Sigmoid colon (tissue), 7 donors: ENCODE results near the gene CUL9. TPM values are rescaled to one million over a fixed set of nuclear protein-coding genes. Genes with fewer than 3 reads are reported as not detected.

Experiments
- DNase-seq: peaks from one replicate; pipeline ENCODE4 v3.0.0-alpha.2; 2019
- H3K27ac ChIP-seq, 4 donors: fragments of 200-600 bp; sonication (generic); one replicate each; pipeline ENCODE4 v1.5.1; 2016 to 2019; ENCODE audit warnings: mild to moderate bottlenecking in 1 of 4
- H3K27me3 ChIP-seq, 3 donors: fragments of 200-600 bp; sonication (generic); one replicate each; pipeline ENCODE4 v1.5.1; 2019; ENCODE audit warnings: mild to moderate bottlenecking in 1 of 3
- H3K36me3 ChIP-seq, 4 donors: fragments of 200-600 bp; sonication (generic); one replicate each; pipeline ENCODE4 v1.5.1; 2016 to 2019
- H3K4me1 ChIP-seq, 4 donors: fragments of 200-600 bp; sonication (generic); one replicate each; pipeline ENCODE4 v1.5.1; 2017 to 2019
- H3K4me3 ChIP-seq, 4 donors: fragments of 200-600 bp; sonication (generic); one replicate each; pipeline ENCODE4 v1.5.1; 2017 to 2019; ENCODE audit warnings: mild to moderate bottlenecking in 2 of 4, moderate library complexity in 1 of 4
- H3K9me3 ChIP-seq, 4 donors: fragments of 200-600 bp in 3 of 4; sonication (generic) in 3 of 4; one replicate each; pipeline versions ENCODE4 v1.5.1 to v1.6.1; 2013 to 2019
- CTCF ChIP-seq, 4 experiments: fragments of 450-650 bp in 3 of 4; fragments of 200-600 bp in 1 of 4; IDR thresholded peaks; one replicate each; pipeline ENCODE4 v1.5.1; 2016 to 2019; ENCODE audit warnings: antibody characterized with exemption in 4 of 4, mild to moderate bottlenecking in 3 of 4, moderate library complexity in 2 of 4
- EP300 ChIP-seq, 4 donors: sonication (generic); formaldehyde crosslinking; IDR thresholded peaks; one replicate each; pipeline ENCODE4 v1.6.1; 2017; ENCODE audit warnings: antibody characterized with exemption in 4 of 4
- POLR2A ChIP-seq, 2 donors: fragments of 450-650 bp; IDR thresholded peaks; one replicate each; pipeline ENCODE4 v1.6.1; 2016; ENCODE audit warnings: antibody characterized with exemption in 2 of 2, mild to moderate bottlenecking in 2 of 2, moderate library complexity in 2 of 2
- POLR2AphosphoS5 ChIP-seq, 4 donors: sonication (generic); formaldehyde crosslinking; IDR thresholded peaks; one replicate each; pipeline ENCODE4 v1.6.1; 2017; ENCODE audit warnings: antibody characterized with exemption in 4 of 4
- WGBS, 2 donors: extraction: QIAGEN DNeasy Blood & Tissue Kit; methylation state at CpG; one replicate each; pipeline ENCODE4 v1.1.7; 2013; 5-methylcytosine and 5-hydroxymethylcytosine counted together
- intact Hi-C: fragments of 100-400 bp; cut with DNase I; formaldehyde crosslinking; loops from one replicate; pipeline ENCODE4 v1.15.1; 2023
- polyA plus RNA-seq, 3 donors: library from polyadenylated mRNA; stranded (reverse); fragments of 200-250 nt; gene quantifications; one replicate each; pipeline ENCODE4 v1.2.3, GENCODE V29; 2013
- total RNA-seq, 4 donors: library from RNA; depleted of rRNA; stranded (reverse); fragments of >200 nt; gene quantifications; one replicate each; pipeline ENCODE4 v1.1.0, GENCODE V29; 2016
- donor health status: healthy with polysubstance abuse.
- donor health status: Bipolar disorder and iron deficiency.
- donor health status: healthy.

CUL9 gene
- total and polyA plus RNA-seq, 7 donors = 5.1 to 49.6 (median 28.2) TPM

GRCh38 chr6:43258180-43258579 is 76.2 kb downstream of the CUL9 start:
- Histone ChIP-seq H3K27me3 (peaks cover 0 to 13% (median 0%) of the 10 kb centered on the region in 3 donors), H3K27ac (no peak overlapping the region), H3K4me1 (no peaks in the 10 kb centered on the region), H3K4me3 (no peak overlapping the region), H3K9me3 (no peaks in the 10 kb centered on the region), H3K36me3 (no peaks in the 10 kb centered on the region)
- WGBS, 2 donors = 75 to 78% methylated on average over 4 of the region's 4 CpGs
- TF ChIP-seq CTCF (IDR thresholded peaks at IDR 0.05) = no peak
- TF ChIP-seq POLR2AphosphoS5 (IDR thresholded peaks at IDR 0.05) = no peak
- no peak for TF ChIP-seq POLR2A (IDR thresholded peaks at IDR 0.05)
- TF ChIP-seq EP300 (IDR thresholded peaks at IDR 0.05) = no peak
- no peak for DNase-seq
- intact Hi-C loops = no loop called here

GRCh38 chr6:43258807-43259686 is 77.1 kb downstream of the CUL9 start:
- no peaks in the 10 kb centered on the region for H3K36me3 ChIP-seq
- DNase-seq = no peak
- H3K4me1 ChIP-seq = no peaks in the 10 kb centered on the region
- no peaks in the 10 kb centered on the region for H3K9me3 ChIP-seq
- peaks cover 0 to 4% (median 0%) of the 10 kb centered on the region in 3 donors for H3K27me3 ChIP-seq
- TF ChIP-seq EP300 (IDR thresholded peaks at IDR 0.05) = no peak
- intact Hi-C loops = no loop called here
- H3K27ac ChIP-seq = no peak overlapping the region
- no peak overlapping the region for H3K4me3 ChIP-seq
- WGBS, 2 donors = 91 to 94% methylated on average over 30 of the region's 30 CpGs

GRCh38 chr6:43260791-43261190 is 78.8 kb downstream of the CUL9 start:
- WGBS, 2 donors = 85 to 90% methylated on average over 4 of the region's 4 CpGs
- H3K9me3 ChIP-seq = no peaks in the 10 kb centered on the region
- H3K4me3 ChIP-seq = no peak overlapping the region
- no peak for DNase-seq
- TF ChIP-seq EP300 (IDR thresholded peaks at IDR 0.05) (no peak), CTCF (IDR thresholded peaks at IDR 0.05) (no peak), POLR2AphosphoS5 (IDR thresholded peaks at IDR 0.05) (no peak), POLR2A (IDR thresholded peaks at IDR 0.05) (no peak)
- no peaks in the 10 kb centered on the region for H3K27me3 ChIP-seq
- H3K4me1 ChIP-seq = no peaks in the 10 kb centered on the region
- intact Hi-C loops = loop anchor here (10.0 kb wide), 1 partner anchor 164 kb away; the partner anchor contains the start of gene ABCC10
- H3K36me3 ChIP-seq = no peaks in the 10 kb centered on the region
- no peak overlapping the region for H3K27ac ChIP-seq

- Histone ChIP-seq H3K4me3 (no peak overlapping the region), H3K9me3 (no peaks in the 10 kb centered on the region), H3K27ac (no peak overlapping the region), H3K27me3 (no peaks in the 10 kb centered on the region), H3K36me3 (no peaks in the 10 kb centered on the region), H3K4me1 (no peaks in the 10 kb centered on the region)
- TF ChIP-seq POLR2AphosphoS5 (IDR thresholded peaks at IDR 0.05) (no peak), POLR2A (IDR thresholded peaks at IDR 0.05) (no peak), EP300 (IDR thresholded peaks at IDR 0.05) (no peak)
- intact Hi-C loops = loop anchor here (10.0 kb wide), 1 partner anchor 164 kb away; the partner anchor contains the start of gene ABCC10
- WGBS, 2 donors = 88 to 91% methylated on average over 5 of the region's 5 CpGs
- DNase-seq = no peak
These were observed 79.2 kb downstream of the CUL9 start for GRCh38 chr6:43261198-43261597.

- no peaks in the 10 kb centered on the region for H3K36me3 ChIP-seq
- 56 to 77% methylated on average over 14 of the region's 14 CpGs for WGBS, 2 donors
- no peaks in the 10 kb centered on the region for H3K27me3 ChIP-seq
- H3K4me3 ChIP-seq = no peak overlapping the region
- H3K4me1 ChIP-seq = no peaks in the 10 kb centered on the region
- H3K9me3 ChIP-seq = no peaks in the 10 kb centered on the region
- TF ChIP-seq EP300 (IDR thresholded peaks at IDR 0.05) (no peak), CTCF (IDR thresholded peaks at IDR 0.05) (no peak)
- intact Hi-C loops = loop anchor here (2.0 to 10.0 kb wide), 2 partner anchors 73 to 163 kb away; partner anchors contain the start of gene ABCC10
- no peak overlapping the region for H3K27ac ChIP-seq
- no peak for DNase-seq
These were observed 80.2 kb downstream of the CUL9 start for GRCh38 chr6:43262000-43262779.
